HepG2 (cell line): ENCODE measurements around the gene SMYD4. TPM values are rescaled to one million over a fixed set of nuclear protein-coding genes. Genes with fewer than 3 reads are reported as not detected.
A peak's percentile ranks its signal among the peaks of the same experiment; 100 is the strongest.

Experiments
- ATF5 ChIP-seq: sonication (generic); formaldehyde crosslinking; IDR thresholded peaks from 2 replicates; pipeline ENCODE4 v1.4.0; 2020; ENCODE audit warnings: mild to moderate bottlenecking, low read depth, missing genetic modification reagents
- EEA1 ChIP-seq: sonication (generic); formaldehyde crosslinking; IDR thresholded peaks from 2 replicates; pipeline ENCODE4 v1.5.1; 2020; ENCODE audit warnings: mild to moderate bottlenecking, missing genetic modification reagents, borderline replicate concordance
- FOXP4 ChIP-seq: sonication (generic); formaldehyde crosslinking; IDR thresholded peaks from 2 replicates; pipeline ENCODE4 v1.4.0; 2020; ENCODE audit warnings: missing genetic modification reagents
- GABPB1 ChIP-seq: IDR thresholded peaks from 2 replicates; pipeline ENCODE4 v1.6.1; 2016; ENCODE audit warnings: mild to moderate bottlenecking, missing genetic modification reagents, moderate library complexity, missing compliant biosample characterization
- IKZF1 ChIP-seq: fragments of 450-650 bp; IDR thresholded peaks from 2 replicates; pipeline ENCODE4 v1.7.1; 2016
- NFE2 ChIP-seq: sonication (generic); formaldehyde crosslinking; IDR thresholded peaks from 2 replicates; pipeline ENCODE4 v1.4.0; 2020; ENCODE audit warnings: missing genetic modification reagents
- NR0B2 ChIP-seq: sonication (generic); formaldehyde crosslinking; IDR thresholded peaks from 2 replicates; pipeline ENCODE4 v1.4.0; 2020; ENCODE audit warnings: mild to moderate bottlenecking, missing genetic modification reagents
- NR2C2 ChIP-seq: sonication (generic); formaldehyde crosslinking; IDR thresholded peaks from 2 replicates; pipeline ENCODE4 v1.4.0; 2020; ENCODE audit warnings: missing genetic modification reagents, mild to moderate bottlenecking, moderate library complexity, borderline replicate concordance
- PAWR ChIP-seq: sonication (generic); formaldehyde crosslinking; IDR thresholded peaks from 2 replicates; pipeline ENCODE4 v1.4.0; 2020; ENCODE audit warnings: missing genetic modification reagents, mild to moderate bottlenecking, borderline replicate concordance
- PPARG ChIP-seq: conservative IDR thresholded peaks from 2 replicates; pipeline ENCODE4 v1.6.1; 2016; ENCODE audit warnings: missing biosample characterization, missing genetic modification reagents
- PRDM4 ChIP-seq: sonication (generic); formaldehyde crosslinking; IDR thresholded peaks from 2 replicates; pipeline ENCODE4 v1.9.0; 2021; ENCODE audit warnings: missing genetic modification reagents, borderline replicate concordance
- RCOR2 ChIP-seq: IDR thresholded peaks from 2 replicates; pipeline ENCODE4 v1.6.1; 2016; ENCODE audit warnings: missing biosample characterization, missing genetic modification reagents
- RNF219 ChIP-seq: sonication (generic); formaldehyde crosslinking; IDR thresholded peaks from 2 replicates; pipeline ENCODE4 v1.5.0; 2020; ENCODE audit warnings: mild to moderate bottlenecking, missing genetic modification reagents
- SNAPC2 ChIP-seq: sonication (generic); formaldehyde crosslinking; IDR thresholded peaks from 2 replicates; pipeline ENCODE4 v1.8.1; 2022; ENCODE audit warnings: mild to moderate bottlenecking, missing genetic modification reagents
- SP4 ChIP-seq: sonication (generic); formaldehyde crosslinking; IDR thresholded peaks from 2 replicates; pipeline ENCODE4 v1.8.1; 2023; ENCODE audit warnings: mild to moderate bottlenecking, missing genetic modification reagents
- TP53 ChIP-seq: sonication (generic); formaldehyde crosslinking; conservative IDR thresholded peaks from 2 replicates; pipeline ENCODE4 v1.4.0; 2020; ENCODE audit warnings: missing genetic modification reagents
- ZFP62 ChIP-seq: sonication (generic); formaldehyde crosslinking; IDR thresholded peaks from 2 replicates; pipeline ENCODE4 v1.4.0; 2020; ENCODE audit warnings: missing genetic modification reagents
- ZNF24 ChIP-seq: fragments of 450-650 bp; IDR thresholded peaks from 2 replicates; pipeline ENCODE4 v1.6.1; 2017; ENCODE audit warnings: antibody characterized with exemption, mild to moderate bottlenecking
- ZNF441 ChIP-seq: sonication (generic); formaldehyde crosslinking; IDR thresholded peaks from 2 replicates; pipeline ENCODE4 v1.7.0; 2021; ENCODE audit warnings: missing genetic modification reagents, borderline replicate concordance
- ZNF589 ChIP-seq: sonication (generic); formaldehyde crosslinking; conservative IDR thresholded peaks from 2 replicates; pipeline ENCODE4 v1.8.0; 2022; ENCODE audit warnings: mild to moderate bottlenecking, moderate library complexity, missing genetic modification reagents
- ZNF839 ChIP-seq: sonication (generic); formaldehyde crosslinking; IDR thresholded peaks from 2 replicates; pipeline ENCODE4 v1.4.0; 2020; ENCODE audit warnings: missing genetic modification reagents, mild to moderate bottlenecking, borderline replicate concordance
- polyA plus RNA-seq, 8 experiments: library from polyadenylated mRNA; depleted of rRNA in 3 of 8; stranded (reverse) in 7 of 8; unstranded in 1 of 8; fragments of >200 nt; fragmentation: Illumina TruSeq in 4 of 8; extraction: Trizol in 4 of 8; gene quantifications; 2 replicates each; pipeline versions ENCODE4 v1.2.1 to v1.2.3, GENCODE V29; 2011 to 2016; ENCODE audit warnings: low read depth in 4 of 8, missing spikeins in 1 of 8, mixed read lengths in 1 of 8; ENCODE audit not compliant: insufficient read depth in 1 of 8
- total RNA-seq, 5 experiments: library from RNA; depleted of rRNA; stranded (reverse); fragments of >200 nt; fragmentation: Illumina TruSeq; extraction: Trizol; gene quantifications; 2 replicates each; pipeline ENCODE4 v1.2.3, GENCODE V29; 2016; ENCODE audit warnings: low read depth in 1 of 5

The SMYD4 gene
- total and polyA plus RNA-seq, 2 of the 13 experiments (the other 11 are each of a cell fraction or from before 2014, with no cell fraction given): 7.4 to 11.3 TPM

GRCh38 chr17:1736348-1737281, 93.1 kb downstream of the SMYD4 start (continued):
- TF ChIP-seq NR0B2 (no peak), FOXP4 (peak; percentile 97), EEA1 (CRISPR knock-in tag) (no peak), RNF219 (CRISPR knock-in tag) (peak; percentile 72; the same call in 1 of the 2 replicates), PRDM4 (CRISPR knock-in tag) (no peak), ZFP62 (no peak), NFE2 (no peak), ZNF589 (CRISPR knock-in tag) (no peak), TP53 (0 out of 2 replicates have a peak, but pooled peaks have one; percentile 71), ATF5 (CRISPR knock-in tag) (no peak), SP4 (CRISPR knock-in tag) (peak; percentile 54), RCOR2 (CRISPR knock-in tag) (peak; percentile 96), IKZF1 (no peak), ZNF441 (peak; percentile 29; the same call in 1 of the 2 replicates), PPARG (peak; percentile 97), PAWR (CRISPR knock-in tag) (no peak), ZNF24 (0 out of 2 replicates have a peak, but pooled peaks have one; percentile 8), SNAPC2 (CRISPR knock-in tag) (0 out of 2 replicates have a peak, but pooled peaks have one; percentile 83), ZNF839 (CRISPR knock-in tag) (no peak), GABPB1 (peak; percentile 72), NR2C2 (peak; percentile 92)
